ENCODE results near the gene RNF11.
A peak's percentile ranks its signal among the peaks of the same experiment; 100 is the strongest.

The RNF11 gene

GRCh38 chr1:51296383-51297357 is 60.6 kb downstream of the RNF11 start:
- Histone ChIP-seq H3K36me3 (ENCODE audit: insufficient read depth, insufficient read length, low read length) (no peaks in the 10 kb centered on the region), H3K9me3 (ENCODE audit: insufficient read depth, low read length) (peaks cover 12% of the 10 kb centered on the region; the same call in 1 of the 2 replicates), H3K4me3 (ENCODE audit: insufficient read length, low read depth) (no peak overlapping the region), H3K9ac (ENCODE audit: insufficient read length, low read depth) (peak overlapping the region; percentile 39), H3K27me3 (ENCODE audit: insufficient read depth, insufficient read length) (no peaks in the 10 kb centered on the region), H3K4me1 (ENCODE audit: insufficient read depth, insufficient read length) (peaks cover 17% of the 10 kb centered on the region)
- DNase-seq (ENCODE audit: low read depth, low spot score): peak; percentile 92
- no peak for TF ChIP-seq YY1 (IDR thresholded peaks at IDR 0.05; ENCODE audit: insufficient read depth, insufficient read length)
- no peak for TF ChIP-seq SUZ12 (IDR thresholded peaks at IDR 0.05; ENCODE audit: extremely low read depth, insufficient read depth, insufficient read length)
- TF ChIP-seq ZNF274 (IDR thresholded peaks at IDR 0.05; ENCODE audit: low read depth, low read length): no peak

DNA sequence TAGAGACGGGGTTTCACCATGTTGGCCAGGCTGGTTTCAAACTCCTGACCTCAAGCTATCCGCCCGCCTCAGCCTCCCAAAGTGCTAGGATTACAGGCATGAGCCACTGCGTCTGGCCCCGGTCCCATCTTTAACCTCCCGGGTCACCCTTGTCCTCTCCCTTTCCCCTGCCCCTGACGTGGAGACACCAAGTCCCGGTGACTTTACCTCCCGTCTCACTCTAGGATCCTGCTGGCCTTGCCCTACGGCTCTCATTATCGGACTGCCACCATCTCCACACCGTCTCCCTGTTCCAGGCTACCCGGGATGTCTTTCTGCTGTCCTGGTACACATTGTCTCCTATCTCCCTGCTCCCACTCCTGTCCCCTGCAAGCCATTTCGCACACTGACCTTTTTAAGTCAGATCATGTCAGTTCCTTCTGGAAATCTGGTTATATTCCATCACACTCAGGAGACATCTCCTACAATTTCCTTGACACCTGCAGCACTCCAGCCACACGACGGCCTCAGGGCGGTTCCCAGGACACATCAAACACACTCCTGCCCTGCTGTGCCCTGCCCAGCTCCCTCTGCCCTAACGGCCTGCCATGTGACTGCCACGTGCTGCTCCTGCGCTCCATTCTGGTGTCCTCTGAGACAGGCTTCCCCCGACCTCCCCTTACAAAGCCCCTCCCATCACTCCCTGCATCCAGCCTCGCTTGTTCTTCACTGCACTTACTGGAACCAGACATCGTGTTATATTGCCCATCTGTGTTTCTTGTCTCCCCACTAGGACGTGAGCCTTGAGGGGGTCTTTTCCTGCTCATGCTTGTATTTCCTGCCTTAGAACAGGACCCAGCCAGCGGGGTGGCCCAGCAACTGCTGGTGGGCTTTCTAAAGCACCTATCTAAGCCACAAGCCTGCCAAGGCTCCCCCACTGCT is 61.6 kb downstream of the RNF11 start:
- Histone ChIP-seq H3K4me3 (ENCODE audit: insufficient read length, low read depth) (no peak overlapping the region), H3K36me3 (ENCODE audit: insufficient read depth, insufficient read length, low read length) (no peaks in the 10 kb centered on the region), H3K9me3 (ENCODE audit: insufficient read depth, low read length) (peaks cover 12% of the 10 kb centered on the region; the same call in 1 of the 2 replicates), H3K9ac (ENCODE audit: insufficient read length, low read depth) (peak overlapping the region; percentile 39), H3K4me1 (ENCODE audit: insufficient read depth, insufficient read length) (peaks cover 17% of the 10 kb centered on the region), H3K27me3 (ENCODE audit: insufficient read depth, insufficient read length) (no peaks in the 10 kb centered on the region)
- no peak for DNase-seq (ENCODE audit: low read depth, low spot score)
- TF ChIP-seq ZNF274 (IDR thresholded peaks at IDR 0.05; ENCODE audit: low read depth, low read length): no peak
- no peak for TF ChIP-seq SUZ12 (IDR thresholded peaks at IDR 0.05; ENCODE audit: extremely low read depth, insufficient read depth, insufficient read length)
- TF ChIP-seq YY1 (IDR thresholded peaks at IDR 0.05; ENCODE audit: insufficient read depth, insufficient read length): no peak

DNA sequence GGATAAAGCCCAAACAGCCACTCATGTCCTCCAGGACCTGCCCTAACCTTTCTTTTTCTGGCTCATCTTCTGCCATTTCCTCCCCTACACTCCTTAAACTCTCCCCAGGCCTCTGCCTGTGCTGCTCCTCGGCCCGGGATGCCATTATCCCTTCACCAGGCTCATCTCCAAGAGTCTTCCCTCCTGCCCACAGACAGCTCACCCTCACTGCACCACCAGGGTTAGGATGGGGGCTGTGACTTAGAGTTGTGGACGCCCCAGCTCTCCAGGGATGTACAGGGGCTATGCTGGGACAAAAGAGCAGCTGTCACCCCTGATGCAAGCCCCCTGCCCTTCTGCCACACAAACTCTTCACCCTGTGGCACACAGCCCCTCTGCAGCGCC is 62.2 kb downstream of the RNF11 start:
- Histone ChIP-seq H3K9ac (ENCODE audit: insufficient read length, low read depth) (no peak overlapping the region), H3K9me3 (ENCODE audit: insufficient read depth, low read length) (peaks cover 12% of the 10 kb centered on the region; the same call in 1 of the 2 replicates), H3K4me1 (ENCODE audit: insufficient read depth, insufficient read length) (peaks cover 17% of the 10 kb centered on the region), H3K36me3 (ENCODE audit: insufficient read depth, insufficient read length, low read length) (no peaks in the 10 kb centered on the region), H3K4me3 (ENCODE audit: insufficient read length, low read depth) (no peak overlapping the region), H3K27me3 (ENCODE audit: insufficient read depth, insufficient read length) (no peaks in the 10 kb centered on the region)
- DNase-seq (ENCODE audit: low read depth, low spot score): no peak
- TF ChIP-seq ZNF274 (IDR thresholded peaks at IDR 0.05; ENCODE audit: low read depth, low read length) (no peak), SUZ12 (IDR thresholded peaks at IDR 0.05; ENCODE audit: extremely low read depth, insufficient read depth, insufficient read length) (no peak), YY1 (IDR thresholded peaks at IDR 0.05; ENCODE audit: insufficient read depth, insufficient read length) (no peak)

DNA sequence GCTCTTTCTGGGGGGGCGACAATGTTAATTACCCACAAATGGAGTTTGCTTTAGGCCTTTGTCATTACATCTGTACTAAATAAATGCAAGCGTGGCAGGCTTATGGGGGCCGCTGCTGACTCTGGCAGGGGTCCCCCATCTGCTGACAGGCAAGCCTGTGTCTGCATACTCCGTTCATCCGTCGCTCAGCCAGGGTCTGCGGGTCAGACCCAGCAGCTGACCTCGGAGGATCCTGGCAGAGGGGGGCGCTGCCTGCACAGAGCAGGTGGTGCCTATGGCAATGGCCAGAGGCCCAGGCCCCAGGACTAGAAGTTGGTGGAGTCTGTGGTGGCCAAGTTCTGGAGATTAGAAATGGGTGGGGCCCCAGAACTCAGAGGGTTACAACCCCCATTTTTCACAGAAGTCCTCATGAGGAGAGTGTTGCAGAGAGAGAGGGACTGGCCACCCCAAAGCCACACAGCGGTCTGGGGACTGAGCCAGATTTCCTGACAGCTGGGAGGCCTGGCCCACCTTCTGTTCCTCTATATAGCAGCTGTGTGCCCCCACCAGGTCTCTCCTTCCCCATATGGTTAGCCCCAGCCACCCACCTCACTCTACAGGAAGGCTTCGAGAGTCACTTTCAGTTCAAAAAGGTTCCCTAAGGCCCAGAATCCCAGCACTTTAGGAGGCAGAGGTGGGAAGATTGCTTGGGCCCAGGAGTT is 63.3 kb downstream of the RNF11 start:
- peaks cover 17% of the 10 kb centered on the region for H3K4me1 ChIP-seq (ENCODE audit: insufficient read depth, insufficient read length)
- H3K9ac ChIP-seq (ENCODE audit: insufficient read length, low read depth): no peak overlapping the region
- no peak for TF ChIP-seq YY1 (IDR thresholded peaks at IDR 0.05; ENCODE audit: insufficient read depth, insufficient read length)
- no peak for TF ChIP-seq SUZ12 (IDR thresholded peaks at IDR 0.05; ENCODE audit: extremely low read depth, insufficient read depth, insufficient read length)
- no peak for TF ChIP-seq ZNF274 (IDR thresholded peaks at IDR 0.05; ENCODE audit: low read depth, low read length)
- H3K4me3 ChIP-seq (ENCODE audit: insufficient read length, low read depth): no peak overlapping the region
- H3K9me3 ChIP-seq (ENCODE audit: insufficient read depth, low read length): peaks cover 12% of the 10 kb centered on the region; the same call in 1 of the 2 replicates
- H3K27me3 ChIP-seq (ENCODE audit: insufficient read depth, insufficient read length): no peaks in the 10 kb centered on the region
- no peaks in the 10 kb centered on the region for H3K36me3 ChIP-seq (ENCODE audit: insufficient read depth, insufficient read length, low read length)
- no peak for DNase-seq (ENCODE audit: low read depth, low spot score)

DNA sequence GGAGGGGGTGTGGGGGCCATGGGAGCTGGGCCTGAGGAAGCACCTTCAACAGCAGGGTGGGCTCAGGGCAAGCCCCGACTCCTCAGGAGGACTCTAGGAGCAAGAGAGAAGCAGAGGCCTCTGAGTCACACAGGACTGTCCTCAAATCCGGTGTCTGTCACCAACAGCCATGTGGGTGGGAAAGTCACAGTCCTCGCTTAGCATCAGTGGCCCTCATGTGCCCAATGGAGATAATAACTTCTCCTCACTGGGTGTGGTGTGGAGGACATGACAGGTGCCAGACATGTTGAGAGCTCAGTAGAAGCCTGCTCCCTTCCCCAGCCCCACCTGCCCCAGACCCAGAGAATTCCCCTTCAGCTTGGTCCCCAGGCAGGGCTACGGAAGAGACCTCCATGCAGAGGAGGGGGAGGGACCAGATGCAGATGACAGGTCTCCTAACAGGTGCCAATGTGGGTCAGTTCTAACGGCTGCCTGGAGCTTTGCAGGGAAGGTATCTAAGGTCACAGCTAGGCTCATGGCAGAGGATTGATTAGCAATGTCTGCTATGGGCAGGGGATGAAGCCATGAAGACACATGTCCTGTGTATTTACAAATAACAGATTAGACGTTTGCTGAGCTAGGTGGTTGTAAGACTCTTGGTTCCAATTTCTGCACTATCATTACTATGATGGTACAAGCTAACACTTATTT is 64.1 kb downstream of the RNF11 start:
- H3K27me3 ChIP-seq (ENCODE audit: insufficient read depth, insufficient read length): no peaks in the 10 kb centered on the region
- no peak for TF ChIP-seq SUZ12 (IDR thresholded peaks at IDR 0.05; ENCODE audit: extremely low read depth, insufficient read depth, insufficient read length)
- no peak for TF ChIP-seq ZNF274 (IDR thresholded peaks at IDR 0.05; ENCODE audit: low read depth, low read length)
- no peak for TF ChIP-seq YY1 (IDR thresholded peaks at IDR 0.05; ENCODE audit: insufficient read depth, insufficient read length)
- no peaks in the 10 kb centered on the region for H3K36me3 ChIP-seq (ENCODE audit: insufficient read depth, insufficient read length, low read length)
- no peak overlapping the region for H3K4me3 ChIP-seq (ENCODE audit: insufficient read length, low read depth)
- peaks cover 22% of the 10 kb centered on the region for H3K4me1 ChIP-seq (ENCODE audit: insufficient read depth, insufficient read length)
- peaks cover 12% of the 10 kb centered on the region; the same call in 1 of the 2 replicates for H3K9me3 ChIP-seq (ENCODE audit: insufficient read depth, low read length)
- H3K9ac ChIP-seq (ENCODE audit: insufficient read length, low read depth): no peak overlapping the region
- no peak for DNase-seq (ENCODE audit: low read depth, low spot score)

- Histone ChIP-seq H3K9me3 (ENCODE audit: insufficient read depth, low read length) (peaks cover 12% of the 10 kb centered on the region; the same call in 1 of the 2 replicates), H3K4me3 (ENCODE audit: insufficient read length, low read depth) (no peak overlapping the region), H3K36me3 (ENCODE audit: insufficient read depth, insufficient read length, low read length) (no peaks in the 10 kb centered on the region), H3K9ac (ENCODE audit: insufficient read length, low read depth) (no peak overlapping the region), H3K4me1 (ENCODE audit: insufficient read depth, insufficient read length) (peaks cover 25% of the 10 kb centered on the region), H3K27me3 (ENCODE audit: insufficient read depth, insufficient read length) (no peaks in the 10 kb centered on the region)
- no peak for TF ChIP-seq ZNF274 (IDR thresholded peaks at IDR 0.05; ENCODE audit: low read depth, low read length)
- TF ChIP-seq SUZ12 (IDR thresholded peaks at IDR 0.05; ENCODE audit: extremely low read depth, insufficient read depth, insufficient read length): no peak
- TF ChIP-seq YY1 (IDR thresholded peaks at IDR 0.05; ENCODE audit: insufficient read depth, insufficient read length): no peak
- DNase-seq (ENCODE audit: low read depth, low spot score): no peak
These were observed 65.2 kb downstream of the RNF11 start for GRCh38 chr1:51301152-51301843.
